ENCODE results near the gene TMEM91.

Gene TMEM91

DNA sequence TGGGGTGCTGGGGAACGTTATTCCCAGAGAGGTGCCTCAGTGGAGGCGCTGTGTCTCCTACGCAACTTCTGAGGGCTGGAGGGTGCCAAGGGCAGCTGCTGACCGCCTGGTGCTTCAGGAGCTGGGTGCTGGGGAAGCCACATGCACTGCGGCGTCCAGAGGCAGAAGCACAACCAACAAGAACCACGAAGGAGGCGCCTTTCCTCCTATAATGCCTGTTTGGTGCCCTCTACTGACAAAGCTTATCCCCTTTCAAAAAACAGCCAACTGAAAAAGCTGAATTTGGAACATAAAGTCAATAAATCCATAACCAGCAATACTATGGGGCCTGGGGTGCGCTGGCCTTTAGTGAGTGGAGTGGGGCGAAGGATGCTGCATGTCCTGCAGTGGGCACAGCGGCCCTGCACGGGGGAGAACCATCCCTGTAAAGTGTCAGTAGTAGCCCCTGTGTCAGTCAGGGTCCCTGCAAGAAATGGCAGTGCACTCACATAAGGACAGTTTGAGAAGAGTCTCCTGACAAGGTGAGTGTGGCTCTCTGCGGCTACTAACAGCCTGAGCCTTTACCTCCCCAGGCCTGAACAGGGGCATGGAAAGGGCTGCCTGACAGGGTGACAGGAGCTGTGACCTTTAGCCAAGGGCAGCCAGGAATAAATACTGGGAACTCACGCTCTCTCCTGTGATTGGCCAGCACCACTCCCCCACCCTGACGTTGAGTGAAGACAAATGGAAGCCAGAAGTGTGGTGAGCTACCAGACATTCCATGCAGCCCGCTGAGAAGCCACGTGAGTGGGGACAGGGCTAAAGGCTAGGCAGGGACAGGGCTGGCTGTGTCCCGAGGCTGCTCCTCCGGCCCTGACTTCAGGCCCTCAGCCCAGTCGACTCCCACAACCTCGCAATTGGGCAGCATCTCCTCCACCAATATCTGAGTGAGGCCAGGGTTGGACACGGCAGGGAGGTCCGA lies 55.4 kb downstream of the TMEM91 start:
- no peak for DNase-seq (ENCODE audit: low read depth in 3 of 3)

DNA sequence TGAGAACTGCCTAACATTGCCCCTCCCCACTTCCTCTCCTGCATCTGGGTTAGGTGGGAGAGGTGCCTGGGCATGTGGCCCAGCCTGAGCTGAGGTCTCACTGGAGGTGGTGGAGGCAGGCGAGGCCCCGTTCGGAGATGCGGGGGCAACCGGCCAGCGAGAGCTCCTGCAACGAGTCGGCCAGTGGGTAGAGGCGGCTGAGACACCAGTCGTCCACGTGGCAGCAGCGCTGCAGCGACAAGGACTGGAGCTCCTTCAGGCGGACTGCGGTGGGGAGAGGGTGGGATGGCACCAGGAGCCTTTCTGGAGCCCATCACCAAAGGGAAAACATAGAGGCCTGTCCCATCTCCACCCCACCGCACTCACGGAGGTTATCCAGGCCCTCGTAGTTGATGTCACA lies 56.8 kb downstream of the TMEM91 start:
- no peak for DNase-seq (ENCODE audit: low read depth in 3 of 3)

Data from stimulated activated CD4-positive, alpha-beta T cell treated with anti-CD3 and anti-CD28 coated beads, TNF-alpha, amount 100 ng/mL, for 48 hours (primary cell).